ENCODE data around the gene AKNA. TPM values are rescaled to one million over a fixed set of nuclear protein-coding genes. Genes with fewer than 3 reads are reported as not detected.
"Not testable (repeated sequence)": the region's sequence is repeated elsewhere in the genome, so short reads cannot be mapped to it uniquely, and the experiment has no call there.

AKNA gene
- total RNA-seq, 5 donors from 2014 or later (not counting 1 experiment from before 2014, with no cell fraction given) = 382 to 462 (median 415) TPM

- H3K27me3 ChIP-seq (replicated peaks in 1 of 2; ENCODE audit: control insufficient read depth in 2 of 2, extremely low read depth in 1 of 2, insufficient read depth in 2 of 2, low read length in 1 of 2) = peaks cover 0 to 28% of the 10 kb centered on the region in 2 experiments
- Mint-ChIP-seq H3K36me3 (no peaks in the 10 kb centered on the region), H3K4me3 (no peak overlapping the region), H3K27me3 (peaks cover 5 to 11% of the 10 kb centered on the region in 2 donors), H3K27ac (no peak overlapping the region), H3K4me1 (no peaks in the 10 kb centered on the region), H3K9me3 (no peaks in the 10 kb centered on the region)
- ATAC-seq (replicated peaks in 1 of 4) = no peak
- H3K9me3 ChIP-seq = no peaks in the 10 kb centered on the region
- H3K4me3 ChIP-seq (ENCODE audit: control insufficient read depth in 1 of 2, extremely low read depth in 1 of 2, low read length in 1 of 2) = no peak overlapping the region
- H3K36me3 ChIP-seq (ENCODE audit: control insufficient read depth in 2 of 2, extremely low read depth in 1 of 2, insufficient read depth in 1 of 2, low read length in 1 of 2) = no peaks in the 10 kb centered on the region
- H3K27ac ChIP-seq (ENCODE audit: low read length) = no peak overlapping the region
- CTCF ChIA-PET = no interaction called here
- H3K4me1 ChIP-seq (ENCODE audit: control insufficient read depth in 1 of 2, extremely low read depth in 1 of 2, insufficient read depth in 2 of 2, low read length in 2 of 2) = no peaks in the 10 kb centered on the region
- 60% methylated on average over 3 of the region's 8 CpGs for WGBS (ENCODE audit: insufficient coverage)
- POLR2A ChIA-PET = no interaction called here
- no peak for DNase-seq
Observed at GRCh38 chr9:114321759-114322158, 66.0 kb downstream of the AKNA start.

- H3K4me1 ChIP-seq (ENCODE audit: control insufficient read depth in 1 of 2, extremely low read depth in 1 of 2, insufficient read depth in 2 of 2, low read length in 2 of 2); H3K4me3 Mint-ChIP-seq; H3K27ac Mint-ChIP-seq; H3K36me3 Mint-ChIP-seq; H3K4me1 Mint-ChIP-seq; H3K36me3 ChIP-seq (ENCODE audit: control insufficient read depth in 2 of 2, extremely low read depth in 1 of 2, insufficient read depth in 1 of 2, low read length in 1 of 2); H3K4me3 ChIP-seq (ENCODE audit: control insufficient read depth in 1 of 2, extremely low read depth in 1 of 2, low read length in 1 of 2); H3K27ac ChIP-seq (ENCODE audit: low read length); H3K9me3 Mint-ChIP-seq; DNase-seq; POLR2A ChIA-PET; H3K9me3 ChIP-seq; ATAC-seq (replicated peaks in 1 of 4): not testable (repeated sequence)
- H3K27me3 ChIP-seq (replicated peaks in 1 of 2; ENCODE audit: control insufficient read depth in 2 of 2, extremely low read depth in 1 of 2, insufficient read depth in 2 of 2, low read length in 1 of 2) = peaks cover 0 to 29% of the 10 kb centered on the region in 2 experiments
- WGBS (ENCODE audit: insufficient coverage) = no CpG with 5 or more reads among the region's 7 CpGs
- peaks cover 11% of the 10 kb centered on the region in 2 donors for H3K27me3 Mint-ChIP-seq
- CTCF ChIA-PET = interaction anchor here in 1 of 2 donors (0.6 kb wide), 1 partner anchor 1024 kb away, joined by 3 read pairs; no protein-coding TSS in a partner anchor
Observed at GRCh38 chr9:114320710-114321109, 67.1 kb downstream of the AKNA start.

GRCh38 chr9:114319147-114319546 is 68.6 kb downstream of the AKNA start:
- DNase-seq = peak in 1 of 35 experiments; percentile 14
- no peak overlapping the region for H3K4me3 ChIP-seq (ENCODE audit: control insufficient read depth in 1 of 2, extremely low read depth in 1 of 2, low read length in 1 of 2)
- WGBS (ENCODE audit: insufficient coverage) = 80% methylated on average over 2 of the region's 3 CpGs
- H3K4me1 ChIP-seq (ENCODE audit: control insufficient read depth in 1 of 2, extremely low read depth in 1 of 2, insufficient read depth in 2 of 2, low read length in 2 of 2) = no peaks in the 10 kb centered on the region
- POLR2A ChIA-PET = no interaction called here
- H3K27ac Mint-ChIP-seq = no peak overlapping the region
- H3K27ac ChIP-seq (ENCODE audit: low read length) = no peak overlapping the region
- no peak for ATAC-seq (replicated peaks in 1 of 4)
- H3K9me3 Mint-ChIP-seq = no peaks in the 10 kb centered on the region
- no peak overlapping the region for H3K4me3 Mint-ChIP-seq
- CTCF ChIA-PET = no interaction called here
- no peaks in the 10 kb centered on the region for H3K36me3 Mint-ChIP-seq
- H3K9me3 ChIP-seq = no peaks in the 10 kb centered on the region
- peaks cover 11% of the 10 kb centered on the region in 2 donors for H3K27me3 Mint-ChIP-seq
- H3K36me3 ChIP-seq (ENCODE audit: control insufficient read depth in 2 of 2, extremely low read depth in 1 of 2, insufficient read depth in 1 of 2, low read length in 1 of 2) = no peaks in the 10 kb centered on the region
- peaks cover 0 to 36% of the 10 kb centered on the region in 2 experiments for H3K27me3 ChIP-seq (replicated peaks in 1 of 2; ENCODE audit: control insufficient read depth in 2 of 2, extremely low read depth in 1 of 2, insufficient read depth in 2 of 2, low read length in 1 of 2)
- H3K4me1 Mint-ChIP-seq = no peaks in the 10 kb centered on the region

- Histone ChIP-seq H3K27ac (ENCODE audit: low read length) (no peak overlapping the region), H3K9me3 (no peaks in the 10 kb centered on the region), H3K4me3 (ENCODE audit: control insufficient read depth in 1 of 2, extremely low read depth in 1 of 2, low read length in 1 of 2) (no peak overlapping the region), H3K36me3 (ENCODE audit: control insufficient read depth in 2 of 2, extremely low read depth in 1 of 2, insufficient read depth in 1 of 2, low read length in 1 of 2) (no peaks in the 10 kb centered on the region), H3K27me3 (replicated peaks in 1 of 2; ENCODE audit: control insufficient read depth in 2 of 2, extremely low read depth in 1 of 2, insufficient read depth in 2 of 2, low read length in 1 of 2) (peaks cover 0 to 36% of the 10 kb centered on the region in 2 experiments), H3K4me1 (ENCODE audit: control insufficient read depth in 1 of 2, extremely low read depth in 1 of 2, insufficient read depth in 2 of 2, low read length in 2 of 2) (no peaks in the 10 kb centered on the region)
- DNase-seq (peak in 1 of 35 experiments; percentile 5), ATAC-seq (replicated peaks in 1 of 4) (no peak)
- Mint-ChIP-seq H3K9me3 (no peaks in the 10 kb centered on the region), H3K27me3 (peaks cover 11% of the 10 kb centered on the region in 2 donors), H3K4me1 (no peaks in the 10 kb centered on the region), H3K4me3 (no peak overlapping the region), H3K27ac (no peak overlapping the region), H3K36me3 (no peaks in the 10 kb centered on the region)
- POLR2A ChIA-PET = no interaction called here
- CTCF ChIA-PET = no interaction called here
- 90% methylated on average over 8 of the region's 8 CpGs for WGBS (ENCODE audit: insufficient coverage)
Observed at GRCh38 chr9:114318416-114318815, 69.4 kb downstream of the AKNA start.

GRCh38 chr9:114317665-114318357 is 70.0 kb downstream of the AKNA start:
- H3K27me3 Mint-ChIP-seq = peaks cover 11% of the 10 kb centered on the region in 2 donors
- ChIA-PET POLR2A (no interaction called here), CTCF (interaction anchor here in 1 of 2 donors (0.7 kb wide), 1 partner anchor 8 kb away, joined by 4 read pairs; no protein-coding TSS in a partner anchor)
- no peak overlapping the region for H3K27ac Mint-ChIP-seq
- no peaks in the 10 kb centered on the region for H3K9me3 Mint-ChIP-seq
- H3K36me3 Mint-ChIP-seq = no peaks in the 10 kb centered on the region
- ATAC-seq (replicated peaks in 1 of 4) (no peak), DNase-seq (no peak)
- H3K36me3 ChIP-seq (ENCODE audit: control insufficient read depth in 2 of 2, extremely low read depth in 1 of 2, insufficient read depth in 1 of 2, low read length in 1 of 2) = no peaks in the 10 kb centered on the region
- no peak overlapping the region for H3K4me3 ChIP-seq (ENCODE audit: control insufficient read depth in 1 of 2, extremely low read depth in 1 of 2, low read length in 1 of 2)
- WGBS (ENCODE audit: insufficient coverage) = 71% methylated on average over 8 of the region's 8 CpGs
- peaks cover 0 to 36% of the 10 kb centered on the region in 2 experiments for H3K27me3 ChIP-seq (replicated peaks in 1 of 2; ENCODE audit: control insufficient read depth in 2 of 2, extremely low read depth in 1 of 2, insufficient read depth in 2 of 2, low read length in 1 of 2)
- H3K4me1 ChIP-seq (ENCODE audit: control insufficient read depth in 1 of 2, extremely low read depth in 1 of 2, insufficient read depth in 2 of 2, low read length in 2 of 2) = no peaks in the 10 kb centered on the region
- no peak overlapping the region for H3K27ac ChIP-seq (ENCODE audit: low read length)
- H3K4me1 Mint-ChIP-seq = no peaks in the 10 kb centered on the region
- no peak overlapping the region for H3K4me3 Mint-ChIP-seq
- H3K9me3 ChIP-seq = no peaks in the 10 kb centered on the region

- ATAC-seq (replicated peaks in 1 of 4) (no peak), DNase-seq (peak in 2 of 35 experiments; percentile 3 to 4)
- Mint-ChIP-seq H3K36me3 (no peaks in the 10 kb centered on the region), H3K4me1 (no peaks in the 10 kb centered on the region), H3K9me3 (no peaks in the 10 kb centered on the region), H3K27me3 (peaks cover 9 to 11% of the 10 kb centered on the region in 2 donors), H3K27ac (no peak overlapping the region), H3K4me3 (no peak overlapping the region)
- Histone ChIP-seq H3K4me3 (ENCODE audit: control insufficient read depth in 1 of 2, extremely low read depth in 1 of 2, low read length in 1 of 2) (no peak overlapping the region), H3K27ac (ENCODE audit: low read length) (no peak overlapping the region), H3K4me1 (ENCODE audit: control insufficient read depth in 1 of 2, extremely low read depth in 1 of 2, insufficient read depth in 2 of 2, low read length in 2 of 2) (no peaks in the 10 kb centered on the region), H3K36me3 (ENCODE audit: control insufficient read depth in 2 of 2, extremely low read depth in 1 of 2, insufficient read depth in 1 of 2, low read length in 1 of 2) (no peaks in the 10 kb centered on the region), H3K27me3 (replicated peaks in 1 of 2; ENCODE audit: control insufficient read depth in 2 of 2, extremely low read depth in 1 of 2, insufficient read depth in 2 of 2, low read length in 1 of 2) (peaks cover 0 to 28% of the 10 kb centered on the region in 2 experiments), H3K9me3 (no peaks in the 10 kb centered on the region)
- ChIA-PET CTCF (interaction anchor here in 1 of 2 donors (0.6 to 0.7 kb wide), 2 partner anchors 7 to 698 kb away, joined by 4 read pairs; no protein-coding TSS in a partner anchor), POLR2A (no interaction called here)
- WGBS (ENCODE audit: insufficient coverage) = no CpG with 5 or more reads among the region's 10 CpGs
Observed at GRCh38 chr9:114316605-114317230, 71.1 kb downstream of the AKNA start.

Measured in T-cell (primary cell).